ENCODE data around the gene GPC2. TPM values are rescaled to one million over a fixed set of nuclear protein-coding genes. Genes with fewer than 3 reads are reported as not detected.

The GPC2 gene
- total RNA-seq, 1 donor, result 1.4 TPM

DNA sequence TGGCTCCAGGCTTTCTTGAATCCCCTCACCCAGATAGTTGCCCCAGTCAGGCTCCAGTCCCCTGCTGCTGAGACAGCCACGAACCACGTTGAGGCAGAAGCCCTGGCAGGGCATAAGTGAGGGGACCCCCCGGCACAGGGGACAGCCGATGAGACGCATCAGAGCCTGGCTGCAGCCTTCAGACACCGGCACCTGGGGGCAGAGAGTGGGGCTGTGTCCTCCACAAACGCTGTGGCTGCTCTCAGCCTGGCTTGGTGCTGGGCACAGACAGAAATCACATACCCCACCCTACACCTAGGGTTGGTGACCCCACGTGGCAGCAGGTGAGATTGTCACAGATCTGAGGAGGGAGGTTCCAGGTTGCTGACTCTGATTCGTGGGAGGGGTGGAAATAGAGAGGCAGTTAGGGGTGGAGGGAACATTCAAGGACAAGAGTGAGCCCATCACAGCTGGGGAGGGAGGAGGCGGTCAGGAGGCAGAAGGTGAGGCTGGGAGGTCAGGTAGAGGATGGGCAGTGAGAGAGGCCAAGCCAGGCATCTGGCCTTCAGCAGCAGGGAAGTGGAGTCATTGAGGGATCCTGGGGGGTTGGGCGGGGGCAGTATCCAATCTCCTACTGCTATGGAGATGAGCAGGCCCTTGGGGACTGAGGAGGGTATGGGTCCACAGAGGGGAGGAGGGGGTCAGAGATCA lies 3.2 kb downstream of the GPC2 start:
- no peaks in the 10 kb centered on the region for H4K20me1 ChIP-seq (ENCODE audit: insufficient read depth, low read length)
- no peaks in the 10 kb centered on the region for H3K9me3 ChIP-seq (ENCODE audit: low read depth, low read length)
- H3K79me2 ChIP-seq (ENCODE audit: insufficient read depth, low read length), result no peaks in the 10 kb centered on the region
- DNase-seq (ENCODE audit: insufficient read length, low spot score, missing footprints), result peak; percentile 58
- H2AFZ ChIP-seq (ENCODE audit: low read length), result no peak overlapping the region
- H3K4me1 ChIP-seq (ENCODE audit: insufficient read depth, low read length), result peaks cover 5% of the 10 kb centered on the region
- no peak overlapping the region for H3K27ac ChIP-seq (ENCODE audit: low read depth, low read length)
- no peak overlapping the region for H3K4me3 ChIP-seq (ENCODE audit: insufficient read depth, low read length)
- TF ChIP-seq, protein P1, sequence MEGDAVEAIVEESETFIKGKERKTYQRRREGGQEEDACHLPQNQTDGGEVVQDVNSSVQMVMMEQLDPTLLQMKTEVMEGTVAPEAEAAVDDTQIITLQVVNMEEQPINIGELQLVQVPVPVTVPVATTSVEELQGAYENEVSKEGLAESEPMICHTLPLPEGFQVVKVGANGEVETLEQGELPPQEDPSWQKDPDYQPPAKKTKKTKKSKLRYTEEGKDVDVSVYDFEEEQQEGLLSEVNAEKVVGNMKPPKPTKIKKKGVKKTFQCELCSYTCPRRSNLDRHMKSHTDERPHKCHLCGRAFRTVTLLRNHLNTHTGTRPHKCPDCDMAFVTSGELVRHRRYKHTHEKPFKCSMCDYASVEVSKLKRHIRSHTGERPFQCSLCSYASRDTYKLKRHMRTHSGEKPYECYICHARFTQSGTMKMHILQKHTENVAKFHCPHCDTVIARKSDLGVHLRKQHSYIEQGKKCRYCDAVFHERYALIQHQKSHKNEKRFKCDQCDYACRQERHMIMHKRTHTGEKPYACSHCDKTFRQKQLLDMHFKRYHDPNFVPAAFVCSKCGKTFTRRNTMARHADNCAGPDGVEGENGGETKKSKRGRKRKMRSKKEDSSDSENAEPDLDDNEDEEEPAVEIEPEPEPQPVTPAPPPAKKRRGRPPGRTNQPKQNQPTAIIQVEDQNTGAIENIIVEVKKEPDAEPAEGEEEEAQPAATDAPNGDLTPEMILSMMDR (IDR thresholded peaks at IDR 0.05; ENCODE audit: extremely low read depth, low read depth, low read length), result no peak
- peaks cover 11% of the 10 kb centered on the region for H3K27me3 ChIP-seq (ENCODE audit: insufficient read depth, low read length)
- no peak overlapping the region for H3K4me2 ChIP-seq (ENCODE audit: insufficient read depth, low read length)
- H3K36me3 ChIP-seq (ENCODE audit: insufficient read depth, low read length), result no peaks in the 10 kb centered on the region

DNA sequence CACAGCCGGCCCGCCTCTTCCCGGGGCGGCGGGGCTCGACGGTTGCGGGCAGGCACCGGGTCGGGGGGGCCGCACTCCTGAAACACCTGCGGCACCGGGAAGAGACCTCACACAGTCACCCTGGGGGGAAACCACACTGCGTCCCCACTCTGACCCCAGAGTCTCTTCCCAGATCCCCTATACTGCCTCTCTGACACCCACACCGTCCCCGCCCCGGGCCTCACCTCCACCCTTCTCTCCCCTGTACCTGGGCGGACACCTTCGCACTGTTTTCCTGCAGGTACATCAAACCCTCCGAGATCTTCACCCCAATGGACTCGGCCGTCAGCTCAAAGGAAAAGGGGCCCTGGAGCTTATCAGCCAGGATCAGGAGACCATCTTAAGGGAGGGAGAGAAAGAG lies 5.3 kb downstream of the GPC2 start:
- Histone ChIP-seq H3K36me3 (ENCODE audit: insufficient read depth, low read length) (no peaks in the 10 kb centered on the region), H3K4me2 (ENCODE audit: insufficient read depth, low read length) (no peak overlapping the region), H3K27ac (ENCODE audit: low read depth, low read length) (no peak overlapping the region), H3K27me3 (ENCODE audit: insufficient read depth, low read length) (peaks cover 24% of the 10 kb centered on the region), H3K4me3 (ENCODE audit: insufficient read depth, low read length) (no peak overlapping the region), H3K4me1 (ENCODE audit: insufficient read depth, low read length) (peaks cover 14% of the 10 kb centered on the region), H3K9me3 (ENCODE audit: low read depth, low read length) (no peaks in the 10 kb centered on the region), H3K79me2 (ENCODE audit: insufficient read depth, low read length) (no peaks in the 10 kb centered on the region), H4K20me1 (ENCODE audit: insufficient read depth, low read length) (no peaks in the 10 kb centered on the region), H2AFZ (ENCODE audit: low read length) (no peak overlapping the region)
- TF ChIP-seq, protein P1 (IDR thresholded peaks at IDR 0.05; ENCODE audit: extremely low read depth, low read depth, low read length), result no peak
- peak; percentile 45 for DNase-seq (ENCODE audit: insufficient read length, low spot score, missing footprints)

DNA sequence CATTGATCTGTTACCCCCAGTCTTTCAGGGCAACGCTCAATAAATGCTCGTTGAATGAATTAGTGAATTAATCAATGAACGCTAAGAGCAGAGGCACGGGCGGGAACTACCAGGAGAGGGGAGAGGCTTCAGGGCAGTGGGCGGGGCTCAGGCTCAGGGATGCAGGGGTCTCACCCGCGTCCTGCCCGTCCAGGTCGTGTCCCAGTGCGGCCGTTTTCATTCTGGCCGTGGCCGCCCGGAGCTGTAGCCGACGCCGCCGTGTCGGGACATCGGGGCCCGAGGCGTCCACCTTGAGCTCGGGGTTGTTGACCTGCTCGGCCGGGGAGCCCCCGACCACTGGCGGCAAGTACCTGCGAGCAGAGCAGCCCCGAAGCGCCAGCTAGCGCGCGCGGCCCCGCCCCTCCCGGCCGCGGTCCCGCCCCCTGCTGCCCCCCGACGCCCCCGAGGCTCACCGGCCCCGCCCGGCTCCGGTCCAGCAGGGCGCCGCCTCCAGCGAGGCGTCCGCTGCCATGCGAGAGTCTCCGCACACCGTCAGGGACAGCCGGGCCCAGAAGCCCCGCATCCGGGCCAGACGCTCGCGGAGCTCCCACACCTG lies 6.0 kb downstream of the GPC2 start:
- no peaks in the 10 kb centered on the region for H3K36me3 ChIP-seq (ENCODE audit: insufficient read depth, low read length)
- DNase-seq (ENCODE audit: insufficient read length, low spot score, missing footprints), result peak; percentile 85
- no peaks in the 10 kb centered on the region for H3K9me3 ChIP-seq (ENCODE audit: low read depth, low read length)
- H3K27ac ChIP-seq (ENCODE audit: low read depth, low read length), result no peak overlapping the region
- peak overlapping the region; percentile 16 for H3K4me3 ChIP-seq (ENCODE audit: insufficient read depth, low read length)
- TF ChIP-seq, protein P1 (IDR thresholded peaks at IDR 0.05; ENCODE audit: extremely low read depth, low read depth, low read length), result no peak
- H3K4me1 ChIP-seq (ENCODE audit: insufficient read depth, low read length), result peaks cover 9% of the 10 kb centered on the region
- H4K20me1 ChIP-seq (ENCODE audit: insufficient read depth, low read length), result no peaks in the 10 kb centered on the region
- H3K27me3 ChIP-seq (ENCODE audit: insufficient read depth, low read length), result peaks cover 30% of the 10 kb centered on the region
- no peak overlapping the region for H2AFZ ChIP-seq (ENCODE audit: low read length)
- H3K4me2 ChIP-seq (ENCODE audit: insufficient read depth, low read length), result no peak overlapping the region
- no peaks in the 10 kb centered on the region for H3K79me2 ChIP-seq (ENCODE audit: insufficient read depth, low read length)

DNA sequence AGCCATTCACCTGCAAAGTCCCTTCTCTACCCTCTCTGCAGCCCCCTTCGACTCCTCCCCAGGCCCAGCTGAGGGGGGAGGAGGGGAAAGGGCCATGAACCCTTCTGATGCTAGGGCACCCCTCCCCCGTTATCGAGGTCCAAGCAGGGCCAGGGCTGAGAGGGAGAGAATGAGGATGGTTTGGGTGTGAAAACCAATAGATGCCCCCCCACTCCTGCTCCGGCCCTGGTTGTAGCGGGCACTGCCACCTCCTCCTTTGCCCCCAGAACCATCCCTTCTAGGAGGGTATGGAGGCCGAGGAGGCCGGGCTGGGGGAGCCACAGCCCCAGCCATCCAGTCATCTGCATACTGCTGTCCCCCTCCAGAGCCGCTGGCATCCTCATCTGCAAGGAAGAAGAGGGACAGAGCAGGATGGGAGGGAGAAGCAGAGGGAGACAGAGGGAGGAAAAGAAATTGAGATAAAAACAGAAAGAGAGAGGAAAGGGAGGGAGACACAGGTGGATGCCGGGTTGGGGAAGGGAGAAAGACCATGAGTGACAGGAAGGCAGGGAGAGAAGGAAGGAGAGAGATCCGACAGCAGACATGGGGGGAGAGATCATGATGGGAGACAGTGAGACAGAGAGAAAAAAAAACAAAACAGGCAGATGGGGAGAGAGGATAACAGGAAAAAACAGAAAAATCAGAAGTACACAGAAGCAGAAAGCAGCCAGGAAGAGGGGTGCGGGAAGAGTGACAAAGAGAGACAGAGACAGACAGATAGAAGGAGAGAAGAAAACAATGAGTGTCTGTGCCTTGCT lies 6.9 kb downstream of the GPC2 start:
- Histone ChIP-seq H3K27me3 (ENCODE audit: insufficient read depth, low read length) (peaks cover 30% of the 10 kb centered on the region), H3K4me3 (ENCODE audit: insufficient read depth, low read length) (no peak overlapping the region), H3K4me2 (ENCODE audit: insufficient read depth, low read length) (no peak overlapping the region), H3K36me3 (ENCODE audit: insufficient read depth, low read length) (no peaks in the 10 kb centered on the region), H3K79me2 (ENCODE audit: insufficient read depth, low read length) (no peaks in the 10 kb centered on the region), H2AFZ (ENCODE audit: low read length) (no peak overlapping the region), H3K27ac (ENCODE audit: low read depth, low read length) (no peak overlapping the region), H4K20me1 (ENCODE audit: insufficient read depth, low read length) (no peaks in the 10 kb centered on the region), H3K4me1 (ENCODE audit: insufficient read depth, low read length) (peaks cover 9% of the 10 kb centered on the region), H3K9me3 (ENCODE audit: low read depth, low read length) (no peaks in the 10 kb centered on the region)
- DNase-seq (ENCODE audit: insufficient read length, low spot score, missing footprints), result peak; percentile 42
- TF ChIP-seq, protein P1 (IDR thresholded peaks at IDR 0.05; ENCODE audit: extremely low read depth, low read depth, low read length), result no peak

Data from osteoblast (primary cell).